ENCODE measurements around the gene SCD5. TPM values are rescaled to one million over a fixed set of nuclear protein-coding genes. Genes with fewer than 3 reads are reported as not detected.
A peak's percentile ranks its signal among the peaks of the same experiment; 100 is the strongest.

SCD5 gene
- total RNA-seq, 4 donors from 2014 or later: 17.6 to 28.4 (median 22.9) TPM

- DNase-seq (ENCODE audit: extremely low spot score): no peak
- H3K27ac ChIP-seq (replicated peaks in 1 of 4): peak overlapping the region in 1 of 4 donors; percentile 16
- no peaks in the 10 kb centered on the region for H3K27me3 ChIP-seq
- H3K36me3 ChIP-seq: peaks cover 0 to 16% (median 0%) of the 10 kb centered on the region in 4 donors
- H3K4me1 ChIP-seq: peaks cover 0 to 14% (median 12%) of the 10 kb centered on the region in 4 donors
- H3K4me3 ChIP-seq: no peak overlapping the region
- H3K9me3 ChIP-seq: no peaks in the 10 kb centered on the region
- no peak for TF ChIP-seq POLR2A (IDR thresholded peaks at IDR 0.05; ENCODE audit: low read depth)
- TF ChIP-seq CTCF (IDR thresholded peaks at IDR 0.05): no peak
- TF ChIP-seq EP300 (IDR thresholded peaks at IDR 0.05): no peak
- no peak for TF ChIP-seq POLR2AphosphoS5 (IDR thresholded peaks at IDR 0.05)
- intact Hi-C loops (cut with DNase I): no loop called here
- WGBS: 82% methylated on average over 3 of the region's 3 CpGs
Measured at GRCh38 chr4:82706349-82707000, 92.1 kb downstream of the SCD5 start.

DNA sequence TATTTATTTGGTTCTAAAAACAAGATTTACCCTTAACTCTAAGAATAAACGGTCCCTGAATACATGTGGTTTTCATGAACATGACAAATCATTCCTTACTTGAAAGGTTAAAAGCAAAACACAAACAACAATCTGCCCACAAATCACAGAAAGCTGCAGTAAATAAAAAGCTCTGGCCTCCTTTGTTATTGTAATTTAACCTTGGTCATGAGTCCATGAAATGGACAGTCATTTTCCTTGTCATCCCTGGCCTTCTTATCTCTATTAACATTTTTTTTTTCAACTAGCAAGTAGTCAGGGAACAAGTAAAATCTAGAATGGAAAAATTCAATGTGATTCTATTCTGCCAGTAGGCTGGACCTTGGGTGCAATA lies 92.7 kb downstream of the SCD5 start:
- no peak overlapping the region for H3K27ac ChIP-seq (replicated peaks in 1 of 4)
- H3K4me1 ChIP-seq: peaks cover 0 to 14% (median 12%) of the 10 kb centered on the region in 4 donors
- intact Hi-C loops (cut with DNase I): no loop called here
- H3K27me3 ChIP-seq: no peaks in the 10 kb centered on the region
- H3K36me3 ChIP-seq: peaks cover 0 to 17% (median 0%) of the 10 kb centered on the region in 4 donors
- WGBS: 86% methylated on average over 1 of the region's 1 CpG
- TF ChIP-seq POLR2A (IDR thresholded peaks at IDR 0.05; ENCODE audit: low read depth): no peak
- no peaks in the 10 kb centered on the region for H3K9me3 ChIP-seq
- DNase-seq (ENCODE audit: extremely low spot score): no peak
- no peak overlapping the region for H3K4me3 ChIP-seq

- H3K9me3 ChIP-seq: no peaks in the 10 kb centered on the region
- no peak for TF ChIP-seq POLR2A (IDR thresholded peaks at IDR 0.05; ENCODE audit: low read depth)
- no peak for TF ChIP-seq EP300 (IDR thresholded peaks at IDR 0.05)
- TF ChIP-seq CTCF (IDR thresholded peaks at IDR 0.05): no peak
- no peak for TF ChIP-seq POLR2AphosphoS5 (IDR thresholded peaks at IDR 0.05)
- DNase-seq (ENCODE audit: extremely low spot score): no peak
- no peak overlapping the region for H3K27ac ChIP-seq (replicated peaks in 1 of 4)
- H3K36me3 ChIP-seq: peaks cover 0 to 17% (median 0%) of the 10 kb centered on the region in 4 donors
- intact Hi-C loops (cut with DNase I): no loop called here
- H3K27me3 ChIP-seq: no peaks in the 10 kb centered on the region
- WGBS: 91% methylated on average over 6 of the region's 7 CpGs
- H3K4me1 ChIP-seq: peaks cover 0 to 14% (median 12%) of the 10 kb centered on the region in 4 donors
- H3K4me3 ChIP-seq: no peak overlapping the region
Measured at GRCh38 chr4:82705169-82705927, 93.2 kb downstream of the SCD5 start.

GRCh38 chr4:82704156-82704555 lies 94.4 kb downstream of the SCD5 start:
- no peak overlapping the region for H3K27ac ChIP-seq (replicated peaks in 1 of 4)
- H3K9me3 ChIP-seq: no peaks in the 10 kb centered on the region
- H3K36me3 ChIP-seq: peaks cover 0 to 17% (median 0%) of the 10 kb centered on the region in 4 donors
- WGBS: 96% methylated on average over 6 of the region's 6 CpGs
- peaks cover 0 to 14% (median 12%) of the 10 kb centered on the region in 4 donors for H3K4me1 ChIP-seq
- no peak for TF ChIP-seq CTCF (IDR thresholded peaks at IDR 0.05)
- no peak for TF ChIP-seq POLR2AphosphoS5 (IDR thresholded peaks at IDR 0.05)
- TF ChIP-seq POLR2A (IDR thresholded peaks at IDR 0.05; ENCODE audit: low read depth): no peak
- TF ChIP-seq EP300 (IDR thresholded peaks at IDR 0.05): no peak
- no peaks in the 10 kb centered on the region for H3K27me3 ChIP-seq
- intact Hi-C loops (cut with DNase I): no loop called here
- no peak overlapping the region for H3K4me3 ChIP-seq
- no peak for DNase-seq (ENCODE audit: extremely low spot score)

DNA sequence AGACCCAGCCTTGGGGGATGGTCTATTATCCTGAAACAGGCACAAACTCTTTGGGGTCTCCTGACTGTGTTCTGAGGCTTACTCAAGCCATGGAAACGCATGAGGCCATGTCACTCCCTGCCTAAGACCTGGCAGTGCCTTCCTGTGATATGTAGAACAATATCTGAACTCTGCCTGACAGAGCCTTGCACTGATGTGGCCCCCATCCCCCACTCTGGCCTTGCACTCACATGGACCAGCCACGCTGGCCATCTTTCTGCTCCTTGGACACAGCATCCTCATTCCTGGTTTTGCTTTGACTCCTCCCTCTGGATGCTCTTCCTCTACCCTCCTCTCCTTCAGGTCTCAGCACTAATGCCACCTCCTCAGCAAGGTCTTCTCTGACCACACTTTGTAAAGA lies 100.2 kb downstream of the SCD5 start:
- no peak for TF ChIP-seq POLR2AphosphoS5 (IDR thresholded peaks at IDR 0.05)
- no peak for TF ChIP-seq CTCF (IDR thresholded peaks at IDR 0.05)
- no peak for TF ChIP-seq POLR2A (IDR thresholded peaks at IDR 0.05; ENCODE audit: low read depth)
- TF ChIP-seq EP300 (IDR thresholded peaks at IDR 0.05): no peak
- WGBS: 100% methylated on average over 1 of the region's 2 CpGs

More for the DNA sequence above, 100.2 kb downstream of the SCD5 start:
- no peak overlapping the region for H3K4me3 ChIP-seq
- H3K9me3 ChIP-seq: no peaks in the 10 kb centered on the region
- no peaks in the 10 kb centered on the region for H3K27me3 ChIP-seq
- intact Hi-C loops (cut with DNase I): no loop called here
- peaks cover 0 to 29% (median 4%) of the 10 kb centered on the region in 4 donors for H3K36me3 ChIP-seq
- peak; percentile 62 for DNase-seq (ENCODE audit: extremely low spot score)
- no peaks in the 10 kb centered on the region for H3K4me1 ChIP-seq
- no peak overlapping the region for H3K27ac ChIP-seq (replicated peaks in 1 of 4)

All from esophagus muscularis mucosa (tissue), 4 donors.